ENCODE measurements around the gene SPATA13. TPM values are rescaled to one million over a fixed set of nuclear protein-coding genes. Genes with fewer than 3 reads are reported as not detected.
"Not testable (repeated sequence)": the region's sequence is repeated elsewhere in the genome, so short reads cannot be mapped to it uniquely, and the experiment has no call there.

SPATA13 gene
- total RNA-seq, 1 donor from 2014 or later = 2.7 TPM

DNA sequence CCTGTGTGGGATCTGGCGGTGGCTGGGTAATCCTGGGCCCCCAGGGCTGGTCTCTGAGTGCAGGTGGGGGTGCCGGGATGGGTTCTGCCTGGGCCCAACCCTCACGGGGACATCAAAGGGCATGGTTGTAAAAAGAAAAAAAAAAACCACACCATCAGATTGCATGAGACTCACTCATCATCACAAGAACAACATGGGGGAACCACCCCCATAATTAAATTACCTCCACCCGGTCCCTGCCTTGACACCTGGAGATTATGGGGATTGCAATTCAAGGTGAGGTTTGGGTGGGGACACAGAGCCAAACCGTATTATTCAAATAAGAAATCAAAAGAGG, 163.2 kb downstream of the SPATA13 start:
- no peaks in the 10 kb centered on the region for H3K4me1 Mint-ChIP-seq (ENCODE audit: unreplicated experiment)
- no peak overlapping the region for H3K27ac Mint-ChIP-seq (ENCODE audit: unreplicated experiment)
- H3K4me3 Mint-ChIP-seq (ENCODE audit: unreplicated experiment) = no peak overlapping the region
- TF ChIP-seq, protein P1, sequence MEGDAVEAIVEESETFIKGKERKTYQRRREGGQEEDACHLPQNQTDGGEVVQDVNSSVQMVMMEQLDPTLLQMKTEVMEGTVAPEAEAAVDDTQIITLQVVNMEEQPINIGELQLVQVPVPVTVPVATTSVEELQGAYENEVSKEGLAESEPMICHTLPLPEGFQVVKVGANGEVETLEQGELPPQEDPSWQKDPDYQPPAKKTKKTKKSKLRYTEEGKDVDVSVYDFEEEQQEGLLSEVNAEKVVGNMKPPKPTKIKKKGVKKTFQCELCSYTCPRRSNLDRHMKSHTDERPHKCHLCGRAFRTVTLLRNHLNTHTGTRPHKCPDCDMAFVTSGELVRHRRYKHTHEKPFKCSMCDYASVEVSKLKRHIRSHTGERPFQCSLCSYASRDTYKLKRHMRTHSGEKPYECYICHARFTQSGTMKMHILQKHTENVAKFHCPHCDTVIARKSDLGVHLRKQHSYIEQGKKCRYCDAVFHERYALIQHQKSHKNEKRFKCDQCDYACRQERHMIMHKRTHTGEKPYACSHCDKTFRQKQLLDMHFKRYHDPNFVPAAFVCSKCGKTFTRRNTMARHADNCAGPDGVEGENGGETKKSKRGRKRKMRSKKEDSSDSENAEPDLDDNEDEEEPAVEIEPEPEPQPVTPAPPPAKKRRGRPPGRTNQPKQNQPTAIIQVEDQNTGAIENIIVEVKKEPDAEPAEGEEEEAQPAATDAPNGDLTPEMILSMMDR (IDR thresholded peaks at IDR 0.05) = no peak
- no peaks in the 10 kb centered on the region for H3K9me3 Mint-ChIP-seq (ENCODE audit: unreplicated experiment)
- peaks cover 38% of the 10 kb centered on the region for H3K27me3 Mint-ChIP-seq (ENCODE audit: unreplicated experiment)
- DNase-seq (ENCODE audit: extremely low spot score, unreplicated experiment) = no peak
- H3K36me3 Mint-ChIP-seq (ENCODE audit: unreplicated experiment) = no peaks in the 10 kb centered on the region

DNA sequence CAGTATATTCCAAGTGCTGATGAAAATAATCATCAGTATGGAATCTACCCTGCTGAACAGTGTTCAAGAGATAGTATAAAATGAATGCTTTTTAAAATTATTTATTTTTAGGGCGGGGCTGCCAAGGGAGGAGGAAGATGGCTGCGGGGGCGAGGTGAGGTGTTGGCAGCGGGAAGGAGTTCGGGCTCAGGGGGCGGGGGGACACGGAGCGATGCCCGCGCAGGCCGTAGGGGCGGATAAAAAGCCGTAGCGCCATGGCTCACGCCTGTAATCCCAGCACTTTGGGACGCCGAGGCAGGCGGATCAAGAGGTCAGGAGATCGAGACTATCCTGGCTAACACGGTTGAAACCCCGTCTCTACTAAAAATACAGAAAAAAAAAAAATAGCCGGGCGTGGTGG, 167.1 kb downstream of the SPATA13 start:
- not testable (repeated sequence) for H3K27ac Mint-ChIP-seq (ENCODE audit: unreplicated experiment); H3K36me3 Mint-ChIP-seq (ENCODE audit: unreplicated experiment); H3K4me3 Mint-ChIP-seq (ENCODE audit: unreplicated experiment); H3K4me1 Mint-ChIP-seq (ENCODE audit: unreplicated experiment); DNase-seq (ENCODE audit: extremely low spot score, unreplicated experiment); H3K9me3 Mint-ChIP-seq (ENCODE audit: unreplicated experiment)
- peaks cover 44% of the 10 kb centered on the region for H3K27me3 Mint-ChIP-seq (ENCODE audit: unreplicated experiment)

DNA sequence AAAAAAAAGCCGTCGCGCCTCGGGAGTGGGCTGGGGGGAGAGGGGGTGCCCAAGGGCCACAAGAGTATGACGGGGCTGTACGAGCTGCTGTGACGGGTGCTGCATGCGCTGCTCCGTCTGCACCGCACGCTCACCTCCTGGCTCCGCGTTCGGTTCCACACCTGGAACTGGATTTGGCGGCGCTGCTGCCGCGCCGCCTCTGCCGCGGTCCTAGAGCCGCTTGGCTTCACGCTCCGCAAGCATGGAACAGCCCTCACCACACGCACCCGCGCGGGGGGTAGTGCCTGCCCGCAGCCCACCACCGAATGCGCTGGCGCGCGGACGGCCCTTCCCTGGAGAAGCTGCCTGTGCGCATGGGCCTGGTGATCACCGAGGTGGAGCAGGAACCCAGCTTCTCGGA, 167.6 kb downstream of the SPATA13 start:
- peaks cover 46% of the 10 kb centered on the region for H3K27me3 Mint-ChIP-seq (ENCODE audit: unreplicated experiment)
- no peak for DNase-seq (ENCODE audit: extremely low spot score, unreplicated experiment)
- H3K9me3 Mint-ChIP-seq (ENCODE audit: unreplicated experiment) = no peaks in the 10 kb centered on the region
- H3K4me1 Mint-ChIP-seq (ENCODE audit: unreplicated experiment) = no peaks in the 10 kb centered on the region
- TF ChIP-seq, protein P1 (IDR thresholded peaks at IDR 0.05) = no peak
- H3K36me3 Mint-ChIP-seq (ENCODE audit: unreplicated experiment) = no peaks in the 10 kb centered on the region
- no peak overlapping the region for H3K27ac Mint-ChIP-seq (ENCODE audit: unreplicated experiment)
- H3K4me3 Mint-ChIP-seq (ENCODE audit: unreplicated experiment) = no peak overlapping the region

DNA sequence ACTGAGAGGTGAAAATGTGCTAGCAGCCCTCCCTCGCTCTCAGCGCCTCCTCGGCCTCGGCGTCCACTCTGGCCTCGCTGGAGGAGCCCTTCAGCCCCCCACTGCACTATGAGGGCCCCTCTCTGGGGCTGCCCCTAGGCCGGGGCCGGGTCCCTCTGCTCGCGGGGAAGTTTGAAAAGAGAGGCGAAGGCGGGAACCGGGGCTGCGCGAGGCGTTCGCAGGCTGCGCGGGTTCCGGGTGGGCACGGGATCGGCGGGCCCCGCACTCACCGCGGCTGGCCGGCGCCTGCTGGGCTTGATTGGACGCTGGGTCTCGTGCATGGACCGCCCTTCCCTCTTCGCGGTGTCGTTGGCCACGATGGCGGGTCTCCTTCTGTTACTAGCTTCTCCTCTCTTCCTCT, 178.2 kb downstream of the SPATA13 start:
- no peaks in the 10 kb centered on the region for H3K4me1 Mint-ChIP-seq (ENCODE audit: unreplicated experiment)
- H3K4me3 Mint-ChIP-seq (ENCODE audit: unreplicated experiment) = no peak overlapping the region
- H3K27me3 Mint-ChIP-seq (ENCODE audit: unreplicated experiment) = peaks cover 17% of the 10 kb centered on the region
- H3K9me3 Mint-ChIP-seq (ENCODE audit: unreplicated experiment) = peaks cover 3% of the 10 kb centered on the region
- TF ChIP-seq, protein P1 (IDR thresholded peaks at IDR 0.05) = no peak
- DNase-seq (ENCODE audit: extremely low spot score, unreplicated experiment) = no peak
- H3K27ac Mint-ChIP-seq (ENCODE audit: unreplicated experiment) = no peak overlapping the region
- no peaks in the 10 kb centered on the region for H3K36me3 Mint-ChIP-seq (ENCODE audit: unreplicated experiment)

DNA sequence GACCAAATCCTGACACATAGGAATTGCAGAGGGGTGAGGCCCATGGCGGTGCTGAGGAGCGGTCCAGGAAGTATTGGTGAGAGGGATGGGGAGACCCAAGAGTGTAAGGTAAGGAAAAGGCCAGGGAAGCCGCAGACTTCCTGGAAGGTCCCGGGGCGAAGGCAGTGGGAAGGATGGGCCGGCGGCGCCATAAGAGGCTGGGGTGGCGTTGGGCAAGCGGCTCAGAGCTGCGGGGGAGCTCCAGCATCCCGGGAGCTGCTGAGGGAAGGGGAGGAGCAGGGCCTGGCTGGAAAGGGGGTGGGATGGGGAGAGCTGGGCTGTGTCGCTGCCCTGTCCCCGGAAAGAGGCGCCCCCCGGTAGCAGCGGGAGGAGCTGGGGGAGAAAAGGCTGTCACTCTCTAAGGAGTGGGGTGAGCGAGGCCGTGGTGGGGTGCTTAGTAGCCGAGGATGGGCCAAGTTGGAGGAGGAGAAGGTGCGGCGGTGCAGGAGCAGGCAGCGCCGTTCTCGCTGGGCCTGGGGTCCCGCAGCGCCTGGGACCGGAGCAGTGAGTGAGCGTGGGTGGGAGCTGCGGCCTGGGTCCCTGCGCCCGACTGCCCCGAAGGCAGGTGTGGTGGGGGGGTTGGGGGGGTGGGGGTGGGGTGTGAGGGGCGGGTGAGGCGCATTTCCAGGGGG, 179.6 kb downstream of the SPATA13 start:
- Mint-ChIP-seq H3K36me3 (ENCODE audit: unreplicated experiment) (no peaks in the 10 kb centered on the region), H3K4me3 (ENCODE audit: unreplicated experiment) (no peak overlapping the region), H3K27me3 (ENCODE audit: unreplicated experiment) (peaks cover 14% of the 10 kb centered on the region), H3K4me1 (ENCODE audit: unreplicated experiment) (no peaks in the 10 kb centered on the region), H3K9me3 (ENCODE audit: unreplicated experiment) (peaks cover 3% of the 10 kb centered on the region), H3K27ac (ENCODE audit: unreplicated experiment) (no peak overlapping the region)
- TF ChIP-seq, protein P1 (IDR thresholded peaks at IDR 0.05) = no peak
- DNase-seq (ENCODE audit: extremely low spot score, unreplicated experiment) = no peak

DNA sequence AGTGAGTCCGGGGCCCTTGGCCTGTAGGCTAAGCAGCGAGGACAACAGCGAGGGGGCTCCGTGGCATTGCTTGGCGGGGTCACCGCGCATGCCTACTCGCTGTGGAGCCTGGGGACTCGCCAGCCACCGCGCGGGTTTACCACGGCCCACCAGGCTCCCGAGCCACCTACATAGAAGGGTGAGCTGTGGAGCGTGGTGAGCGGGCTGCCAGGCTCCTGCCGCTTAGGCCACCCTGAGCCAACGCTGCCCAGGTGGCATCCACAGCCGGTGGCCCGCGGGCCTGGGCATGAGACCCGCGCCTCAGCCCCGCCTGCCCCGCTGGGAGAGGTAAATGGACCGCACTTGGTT, 180.1 kb downstream of the SPATA13 start:
- no peak for DNase-seq (ENCODE audit: extremely low spot score, unreplicated experiment)
- H3K4me3 Mint-ChIP-seq (ENCODE audit: unreplicated experiment) = no peak overlapping the region
- peaks cover 16% of the 10 kb centered on the region for H3K27me3 Mint-ChIP-seq (ENCODE audit: unreplicated experiment)
- H3K36me3 Mint-ChIP-seq (ENCODE audit: unreplicated experiment) = no peaks in the 10 kb centered on the region
- peaks cover 3% of the 10 kb centered on the region for H3K9me3 Mint-ChIP-seq (ENCODE audit: unreplicated experiment)
- H3K27ac Mint-ChIP-seq (ENCODE audit: unreplicated experiment) = no peak overlapping the region
- no peaks in the 10 kb centered on the region for H3K4me1 Mint-ChIP-seq (ENCODE audit: unreplicated experiment)
- TF ChIP-seq, protein P1 (IDR thresholded peaks at IDR 0.05) = no peak

Data from osteocyte (in vitro differentiated cells).